Lung (tissue), 12 donors: ENCODE data around the gene AHDC1. TPM values are rescaled to one million over a fixed set of nuclear protein-coding genes. Genes with fewer than 3 reads are reported as not detected.

Source experiments
- ATAC-seq: fragments of 200-7000 bp; cut with Tn5 transposase; one replicate; pipeline ENCODE4 v1.9.1; 2020; ENCODE audit warnings: moderate number of reproducible peaks; ENCODE audit not compliant: insufficient read depth, low FRiP score
- DNase-seq, 3 donors: peaks; one replicate each; pipeline ENCODE4 v3.0.0-alpha.2; 2013 to 2017
- H3K27ac ChIP-seq, 2 donors: one replicate each; pipeline ENCODE4 v1.5.1; 2013; ENCODE audit warnings: mild to moderate bottlenecking in 2 of 2, moderate library complexity in 2 of 2, control low read depth in 1 of 2, inconsistent platforms in 1 of 2, low read depth in 1 of 2, low read length in 1 of 2
- H3K27me3 ChIP-seq, 3 donors: one replicate each; pipeline ENCODE4 v1.5.1; 2013; ENCODE audit warnings: low read length in 2 of 3; ENCODE audit not compliant: control insufficient read depth in 3 of 3, insufficient read depth in 3 of 3
- H3K36me3 ChIP-seq, 4 donors: one replicate each; pipeline ENCODE4 v1.5.1; 2013; ENCODE audit warnings: low read length in 4 of 4, mild to moderate bottlenecking in 1 of 4, moderate library complexity in 1 of 4; ENCODE audit not compliant: control insufficient read depth in 4 of 4, insufficient read depth in 4 of 4
- H3K4me1 ChIP-seq, 5 donors: one replicate each; pipeline ENCODE4 v1.5.1; 2013; ENCODE audit warnings: low read length in 5 of 5, mild to moderate bottlenecking in 2 of 5, moderate library complexity in 1 of 5; ENCODE audit not compliant: control insufficient read depth in 5 of 5, insufficient read depth in 5 of 5
- H3K4me3 ChIP-seq: one replicate; pipeline ENCODE4 v1.5.1; 2013; ENCODE audit warnings: mild to moderate bottlenecking, control low read depth, moderate library complexity
- H3K9ac ChIP-seq, 2 donors: one replicate each; pipeline ENCODE4 v1.5.1; 2013; ENCODE audit warnings: low read length in 2 of 2, control low read depth in 1 of 2; ENCODE audit not compliant: insufficient read depth in 1 of 2
- H3K9me3 ChIP-seq, 4 donors: one replicate each; pipeline ENCODE4 v1.5.1; 2013; ENCODE audit warnings: low read length in 3 of 4, mild to moderate bottlenecking in 1 of 4, moderate library complexity in 1 of 4; ENCODE audit not compliant: control insufficient read depth in 4 of 4, insufficient read depth in 3 of 4
- WGBS, 2 donors: extraction: QIAGEN DNeasy Blood & Tissue Kit; methylation state at CpG; one replicate each; pipeline ENCODE4 v1.1.7; 2013; 5-methylcytosine and 5-hydroxymethylcytosine counted together
- polyA plus RNA-seq, 2 donors: library from polyadenylated mRNA; stranded (reverse); fragments of 200-250 nt; gene quantifications; one replicate each; pipeline ENCODE4 v1.2.1, GENCODE V29; 2013
- total RNA-seq, 2 donors: library from RNA; depleted of rRNA in 1 of 2; stranded (reverse); fragments of >200 nt in 1 of 2; gene quantifications; one replicate each; pipeline ENCODE4 v1.2.1, GENCODE V29; 2014 to 2021
- TF ChIP-seq, protein P1 (sequence below): IDR thresholded peaks from 2 replicates; pipeline ENCODE4 v1.5.1; 2012; ENCODE audit warnings: mild to moderate bottlenecking; ENCODE audit errors: control extremely low read depth, extremely low read depth
- donor health status: control.
- donor health status: control.
- donor health status: Bipolar disorder and iron deficiency.
- donor health status: healthy.
- donor health status: DM: yes; HTN: yes; CAD: no.

The AHDC1 gene
- total and polyA plus RNA-seq, 4 donors: 10.3 to 37.9 (median 21.8) TPM

DNA sequence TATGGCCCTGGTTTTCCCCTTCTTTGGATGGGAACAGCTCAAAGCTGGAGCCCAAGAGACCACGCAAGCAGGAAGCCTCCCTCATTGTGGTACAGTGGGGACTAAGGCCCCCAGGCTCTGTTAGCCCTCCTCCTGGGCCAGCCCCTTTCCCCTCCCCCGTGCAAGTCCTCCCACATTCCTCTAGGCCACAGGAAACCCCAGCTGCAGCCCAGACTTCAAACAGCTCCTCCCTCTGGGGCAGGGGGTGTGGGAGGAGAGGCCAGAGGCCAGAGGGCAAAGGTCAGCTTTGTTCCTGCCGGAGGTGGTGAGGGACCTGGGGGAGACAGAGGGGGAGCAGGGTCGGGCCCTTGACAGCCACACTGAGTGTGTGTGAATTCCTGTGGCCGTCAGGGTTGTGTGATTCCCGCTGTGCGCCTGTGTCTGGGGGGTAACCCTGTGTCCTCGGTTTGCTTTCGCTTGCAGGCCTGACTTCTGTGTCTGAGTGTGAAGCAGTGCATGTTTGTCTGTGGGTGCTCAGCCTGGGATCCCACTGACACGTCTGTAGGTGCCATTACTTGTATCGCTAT is 3.4 kb upstream of the AHDC1 start:
- no peak overlapping the region for H3K27ac ChIP-seq
- peak; percentile 41 to 54 (median 51) for DNase-seq
- TF ChIP-seq, protein P1, sequence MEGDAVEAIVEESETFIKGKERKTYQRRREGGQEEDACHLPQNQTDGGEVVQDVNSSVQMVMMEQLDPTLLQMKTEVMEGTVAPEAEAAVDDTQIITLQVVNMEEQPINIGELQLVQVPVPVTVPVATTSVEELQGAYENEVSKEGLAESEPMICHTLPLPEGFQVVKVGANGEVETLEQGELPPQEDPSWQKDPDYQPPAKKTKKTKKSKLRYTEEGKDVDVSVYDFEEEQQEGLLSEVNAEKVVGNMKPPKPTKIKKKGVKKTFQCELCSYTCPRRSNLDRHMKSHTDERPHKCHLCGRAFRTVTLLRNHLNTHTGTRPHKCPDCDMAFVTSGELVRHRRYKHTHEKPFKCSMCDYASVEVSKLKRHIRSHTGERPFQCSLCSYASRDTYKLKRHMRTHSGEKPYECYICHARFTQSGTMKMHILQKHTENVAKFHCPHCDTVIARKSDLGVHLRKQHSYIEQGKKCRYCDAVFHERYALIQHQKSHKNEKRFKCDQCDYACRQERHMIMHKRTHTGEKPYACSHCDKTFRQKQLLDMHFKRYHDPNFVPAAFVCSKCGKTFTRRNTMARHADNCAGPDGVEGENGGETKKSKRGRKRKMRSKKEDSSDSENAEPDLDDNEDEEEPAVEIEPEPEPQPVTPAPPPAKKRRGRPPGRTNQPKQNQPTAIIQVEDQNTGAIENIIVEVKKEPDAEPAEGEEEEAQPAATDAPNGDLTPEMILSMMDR: no peak
- peaks cover 0 to 14% (median 3%) of the 10 kb centered on the region in 5 donors for H3K4me1 ChIP-seq
- no peaks in the 10 kb centered on the region for H3K27me3 ChIP-seq
- no peaks in the 10 kb centered on the region for H3K9me3 ChIP-seq
- no peak overlapping the region for H3K9ac ChIP-seq
- 60 to 68% methylated on average over 11 of the region's 11 CpGs for WGBS, 2 donors
- no peak for ATAC-seq
- H3K4me3 ChIP-seq: no peak overlapping the region
- no peaks in the 10 kb centered on the region for H3K36me3 ChIP-seq

DNA sequence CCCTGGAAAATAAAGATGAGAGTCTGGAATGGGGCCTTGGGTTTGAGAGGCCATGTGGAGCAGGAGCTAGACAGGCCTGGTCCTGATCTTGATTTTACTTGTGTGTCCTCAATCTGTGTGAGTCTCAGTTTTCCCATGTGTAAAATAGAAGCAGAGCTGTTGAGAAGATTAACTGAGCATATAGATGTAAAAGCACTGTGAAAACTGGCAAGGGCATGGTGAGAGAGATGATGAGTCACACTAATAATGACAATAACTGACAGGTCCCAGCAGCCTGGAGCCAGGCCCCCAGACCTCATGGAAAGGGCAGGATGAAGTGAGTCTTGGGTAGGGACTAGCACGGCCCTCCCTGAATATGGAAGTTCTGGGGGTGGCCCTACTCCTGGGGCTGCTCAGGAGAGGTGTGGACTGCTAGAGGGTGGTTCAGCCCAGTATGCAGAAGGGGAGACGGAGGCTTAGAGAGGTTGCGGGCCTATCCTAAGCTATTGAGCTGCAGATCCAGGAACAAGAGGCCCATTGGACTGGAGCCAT is 2.8 kb upstream of the AHDC1 start:
- H3K27me3 ChIP-seq: no peaks in the 10 kb centered on the region

GRCh38 chr1:27605796-27606707 is 2.1 kb upstream of the AHDC1 start:
- no peak overlapping the region for H3K27ac ChIP-seq
- no peaks in the 10 kb centered on the region for H3K9me3 ChIP-seq
- TF ChIP-seq, protein P1: peak; percentile 93
- H3K4me1 ChIP-seq: peaks cover 0 to 25% (median 5%) of the 10 kb centered on the region in 5 donors
- H3K4me3 ChIP-seq: no peak overlapping the region
- DNase-seq (peak; percentile 80 to 85 (median 82)), ATAC-seq (no peak)
- WGBS, 2 donors: 7 to 11% methylated on average over 11 of the region's 11 CpGs
- no peaks in the 10 kb centered on the region for H3K36me3 ChIP-seq
- H3K9ac ChIP-seq: no peak overlapping the region
- H3K27me3 ChIP-seq: no peaks in the 10 kb centered on the region

More for the DNA sequence above, 2.8 kb upstream of the AHDC1 start:
- Histone ChIP-seq H3K9ac (no peak overlapping the region), H3K36me3 (no peaks in the 10 kb centered on the region), H3K4me3 (no peak overlapping the region), H3K4me1 (peaks cover 0 to 18% (median 5%) of the 10 kb centered on the region in 5 donors), H3K27ac (no peak overlapping the region), H3K9me3 (no peaks in the 10 kb centered on the region)
- WGBS, 2 donors: 76 to 79% methylated on average over 3 of the region's 3 CpGs
- DNase-seq: no peak
- TF ChIP-seq, protein P1: no peak
- no peak for ATAC-seq
